ENCODE results near the gene CAMK1D.
"Not testable (repeated sequence)": the region's sequence is repeated elsewhere in the genome, so short reads cannot be mapped to it uniquely, and the experiment has no call there.

CAMK1D gene

DNA sequence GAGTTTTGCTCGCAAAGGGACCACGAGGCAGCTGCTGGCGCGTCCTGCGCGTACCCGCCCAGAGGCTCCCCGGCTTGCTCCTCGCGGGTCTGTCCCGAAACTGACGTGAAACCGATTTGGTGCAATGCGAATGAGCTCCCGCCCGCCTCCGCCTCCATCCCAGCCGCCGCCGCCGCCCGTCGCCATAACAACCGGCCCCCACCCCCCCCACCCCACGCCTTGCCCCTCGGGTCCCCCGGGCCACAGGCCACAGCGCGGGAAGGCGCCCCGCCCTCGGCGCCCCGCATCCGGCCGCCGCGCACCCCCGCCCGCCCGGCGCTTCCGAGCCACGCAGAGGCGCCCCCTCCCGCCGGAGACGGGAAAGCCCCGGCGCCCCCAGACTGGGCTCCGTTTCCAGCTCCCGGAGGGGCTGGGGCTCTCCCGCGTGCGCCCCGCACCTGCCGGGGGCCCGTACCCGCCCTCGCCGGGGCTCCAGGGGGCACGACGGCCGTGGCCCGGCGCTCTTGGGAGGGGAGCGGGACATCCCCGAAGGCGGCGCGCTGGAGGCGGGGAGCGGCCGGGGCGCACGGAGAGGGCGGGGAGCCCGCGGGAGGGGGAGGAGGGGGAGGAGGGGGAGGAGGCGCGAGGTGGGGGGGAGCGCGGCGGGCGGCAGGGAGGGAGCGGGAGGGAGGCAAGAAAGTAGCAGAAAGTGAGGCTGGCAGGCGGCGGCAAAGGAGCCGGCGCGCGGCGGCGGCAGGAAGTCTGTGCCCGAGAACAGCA is at the start of gene CAMK1D:
Gene CAMK1D (plus strand): TSS at position 678 of the 759 bp plus-strand sequence.
- Histone ChIP-seq H3K4me3 (ENCODE audit: low read depth, low read length) (peak within 1 kb of the TSS; percentile 96), H3K27me3 (ENCODE audit: insufficient read depth, low read length) (no peaks in the 10 kb centered on the region), H3K36me3 (ENCODE audit: insufficient read depth, low read length) (no peaks in the 10 kb centered on the region), H3K27ac (ENCODE audit: low read depth, low read length) (peak within 1 kb of the TSS; percentile 43; the same call in 1 of the 2 replicates), H3K4me1 (ENCODE audit: control insufficient read depth, insufficient read depth, low read length, unreplicated experiment) (no peaks in the 10 kb centered on the region), H3K79me2 (ENCODE audit: control insufficient read depth, insufficient read depth, low read length, unreplicated experiment) (no peaks in the 10 kb centered on the region), H2AFZ (ENCODE audit: low read length, unreplicated experiment) (peak within 1 kb of the TSS; percentile 95)

DNA sequence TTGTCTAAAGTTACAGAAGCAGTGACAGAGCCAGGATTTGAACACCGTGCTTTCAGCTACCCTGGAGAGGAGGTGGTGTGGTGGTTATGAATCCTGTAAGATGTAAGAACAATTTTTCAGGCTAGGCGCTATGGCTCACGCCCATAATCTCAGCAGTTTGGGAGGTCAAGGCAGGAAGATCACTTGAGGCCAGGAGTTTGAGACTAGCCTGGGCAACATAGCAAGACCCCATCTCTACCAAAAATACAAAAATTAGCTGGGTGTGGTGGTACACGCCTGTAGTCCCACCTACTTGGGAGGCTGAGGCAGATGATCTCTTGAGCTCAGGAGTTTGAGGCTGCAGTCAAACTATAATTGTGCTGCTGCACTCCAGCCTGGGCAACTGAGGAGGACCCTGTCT is 48.3 kb upstream of the CAMK1D start:
- H3K27ac ChIP-seq (ENCODE audit: low read depth, low read length); H3K4me3 ChIP-seq (ENCODE audit: low read depth, low read length); H3K36me3 ChIP-seq (ENCODE audit: insufficient read depth, low read length); H3K27me3 ChIP-seq (ENCODE audit: insufficient read depth, low read length); H3K4me1 ChIP-seq (ENCODE audit: control insufficient read depth, insufficient read depth, low read length, unreplicated experiment); H3K79me2 ChIP-seq (ENCODE audit: control insufficient read depth, insufficient read depth, low read length, unreplicated experiment); H2AFZ ChIP-seq (ENCODE audit: low read length, unreplicated experiment): not testable (repeated sequence)

DNA sequence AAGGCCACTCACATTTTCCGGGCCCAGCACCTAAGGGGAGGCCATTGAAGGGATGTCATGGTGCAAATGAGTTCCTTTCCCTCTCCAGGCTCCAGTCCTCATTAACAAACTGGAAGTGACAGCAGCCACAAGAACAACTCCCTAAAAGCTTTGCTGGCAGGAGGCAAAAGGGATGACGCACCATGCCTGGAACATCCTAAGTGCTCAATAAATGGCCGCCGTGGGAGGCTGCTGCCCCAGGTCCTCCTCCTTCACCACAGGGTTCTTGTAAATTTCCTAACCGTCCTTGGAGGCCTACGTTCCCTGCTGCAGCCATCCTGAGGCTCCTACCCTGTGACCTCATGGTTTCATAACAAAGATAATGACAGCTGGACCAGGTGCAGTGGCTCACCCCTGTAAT is 41.3 kb upstream of the CAMK1D start:
- no peak overlapping the region for H2AFZ ChIP-seq (ENCODE audit: low read length, unreplicated experiment)

DNA sequence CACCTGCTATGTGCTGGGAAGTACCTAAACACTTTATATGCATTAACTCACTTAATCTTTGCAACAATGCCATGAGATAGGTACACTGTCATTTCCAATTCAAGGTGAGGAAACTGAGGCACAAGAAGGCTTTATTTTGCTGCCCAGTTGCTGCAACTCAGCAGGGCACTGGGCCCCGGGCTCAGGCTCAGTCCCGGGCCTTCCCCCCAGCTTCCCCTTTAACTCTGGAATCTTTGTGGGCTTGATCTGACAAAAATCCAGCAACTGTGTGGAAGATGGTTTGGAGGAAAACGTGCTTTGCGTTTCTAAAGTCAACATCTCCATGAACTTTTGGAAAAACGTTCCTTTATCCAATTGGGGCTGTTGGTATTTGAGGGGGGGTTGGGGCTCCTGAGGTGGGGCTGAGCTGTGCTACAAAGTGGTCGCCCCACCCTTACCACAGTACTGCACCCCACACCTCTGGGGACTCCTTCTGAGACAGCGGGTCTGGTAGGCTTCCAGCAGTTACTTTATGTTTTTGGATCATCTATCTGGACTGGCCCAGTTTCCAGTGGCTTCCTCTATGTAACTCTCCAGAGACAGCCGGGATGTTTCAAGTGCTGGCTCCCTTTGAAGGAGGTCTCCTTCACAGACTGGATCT is 40.5 kb upstream of the CAMK1D start:
- Histone ChIP-seq H3K4me1 (ENCODE audit: control insufficient read depth, insufficient read depth, low read length, unreplicated experiment) (no peaks in the 10 kb centered on the region), H3K27me3 (ENCODE audit: insufficient read depth, low read length) (no peaks in the 10 kb centered on the region), H2AFZ (ENCODE audit: low read length, unreplicated experiment) (no peak overlapping the region), H3K4me3 (ENCODE audit: low read depth, low read length) (no peak overlapping the region), H3K79me2 (ENCODE audit: control insufficient read depth, insufficient read depth, low read length, unreplicated experiment) (no peaks in the 10 kb centered on the region), H3K27ac (ENCODE audit: low read depth, low read length) (no peak overlapping the region), H3K36me3 (ENCODE audit: insufficient read depth, low read length) (no peaks in the 10 kb centered on the region)

More for the DNA sequence above, 41.3 kb upstream of the CAMK1D start:
- Histone ChIP-seq H3K4me3 (ENCODE audit: low read depth, low read length) (no peak overlapping the region), H3K27me3 (ENCODE audit: insufficient read depth, low read length) (no peaks in the 10 kb centered on the region), H3K36me3 (ENCODE audit: insufficient read depth, low read length) (no peaks in the 10 kb centered on the region), H3K79me2 (ENCODE audit: control insufficient read depth, insufficient read depth, low read length, unreplicated experiment) (no peaks in the 10 kb centered on the region), H3K4me1 (ENCODE audit: control insufficient read depth, insufficient read depth, low read length, unreplicated experiment) (no peaks in the 10 kb centered on the region), H3K27ac (ENCODE audit: low read depth, low read length) (no peak overlapping the region)

DNA sequence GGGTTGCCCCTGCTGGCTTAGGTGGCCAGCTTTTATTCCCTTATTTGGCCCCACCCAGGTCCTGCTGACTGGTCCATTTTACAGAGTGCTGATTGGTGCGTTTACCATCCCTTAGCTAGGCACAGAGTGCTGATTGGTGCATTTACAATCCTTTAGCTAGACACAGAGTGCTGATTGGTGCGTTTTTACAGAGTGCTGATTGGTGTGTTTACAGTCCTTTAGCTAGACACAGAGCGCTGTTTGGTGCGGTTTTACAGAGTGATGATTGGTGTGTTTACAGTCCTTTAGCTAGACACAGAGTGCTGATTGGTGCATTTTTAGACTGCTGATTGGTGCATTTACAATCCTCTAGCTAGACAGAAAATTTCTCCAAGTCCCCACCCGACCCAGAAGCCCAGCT is 39.6 kb upstream of the CAMK1D start:
- not testable (repeated sequence) for H3K4me1 ChIP-seq (ENCODE audit: control insufficient read depth, insufficient read depth, low read length, unreplicated experiment); H3K36me3 ChIP-seq (ENCODE audit: insufficient read depth, low read length); H3K27ac ChIP-seq (ENCODE audit: low read depth, low read length); H3K79me2 ChIP-seq (ENCODE audit: control insufficient read depth, insufficient read depth, low read length, unreplicated experiment); H2AFZ ChIP-seq (ENCODE audit: low read length, unreplicated experiment); H3K4me3 ChIP-seq (ENCODE audit: low read depth, low read length); H3K27me3 ChIP-seq (ENCODE audit: insufficient read depth, low read length)

DNA sequence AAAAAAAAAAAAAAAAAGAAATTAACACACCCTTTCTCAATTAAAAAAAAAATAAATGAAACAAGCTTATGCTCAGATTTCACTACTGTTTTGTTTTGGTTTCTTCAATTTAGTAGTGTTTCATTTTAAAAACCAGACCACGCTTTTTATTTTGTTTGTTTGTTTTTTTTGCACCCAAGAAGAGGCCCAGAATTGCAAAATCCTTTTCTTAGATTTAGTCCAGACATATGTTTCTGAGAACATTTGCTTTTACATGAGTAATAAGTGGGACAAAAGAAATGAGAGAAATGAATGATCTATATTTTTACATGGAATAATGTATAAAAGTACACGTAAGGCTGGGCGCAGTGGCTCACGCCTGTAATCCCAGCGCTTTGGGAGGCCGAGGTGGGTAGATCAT is 34.5 kb upstream of the CAMK1D start:
- Histone ChIP-seq H3K36me3 (ENCODE audit: insufficient read depth, low read length) (no peaks in the 10 kb centered on the region), H3K27me3 (ENCODE audit: insufficient read depth, low read length) (no peaks in the 10 kb centered on the region), H2AFZ (ENCODE audit: low read length, unreplicated experiment) (no peak overlapping the region), H3K4me1 (ENCODE audit: control insufficient read depth, insufficient read depth, low read length, unreplicated experiment) (no peaks in the 10 kb centered on the region), H3K27ac (ENCODE audit: low read depth, low read length) (no peak overlapping the region), H3K4me3 (ENCODE audit: low read depth, low read length) (no peak overlapping the region), H3K79me2 (ENCODE audit: control insufficient read depth, insufficient read depth, low read length, unreplicated experiment) (no peaks in the 10 kb centered on the region)

DNA sequence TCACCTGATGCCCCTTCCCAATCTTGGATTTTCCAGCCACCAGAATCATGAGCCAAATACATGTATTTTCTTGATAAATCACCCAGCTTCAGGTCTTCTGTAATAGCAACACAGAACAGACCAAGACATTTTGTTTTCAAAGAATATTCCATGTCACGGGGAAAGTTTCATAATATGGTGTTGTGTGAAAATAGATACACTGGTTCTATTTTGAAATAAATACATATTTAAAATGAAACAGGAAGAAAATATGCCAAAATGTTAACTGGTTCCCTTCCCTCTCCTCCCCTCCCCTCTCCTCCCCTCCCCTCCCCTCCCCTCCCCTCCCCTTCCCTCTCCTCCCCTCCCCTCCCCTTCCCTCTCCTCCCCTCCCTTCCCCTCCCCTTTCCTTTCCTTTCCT is 30.3 kb upstream of the CAMK1D start:
- no peaks in the 10 kb centered on the region for H3K79me2 ChIP-seq (ENCODE audit: control insufficient read depth, insufficient read depth, low read length, unreplicated experiment)
- no peak overlapping the region for H3K27ac ChIP-seq (ENCODE audit: low read depth, low read length)
- H2AFZ ChIP-seq (ENCODE audit: low read length, unreplicated experiment): no peak overlapping the region
- no peak overlapping the region for H3K4me3 ChIP-seq (ENCODE audit: low read depth, low read length)
- no peaks in the 10 kb centered on the region for H3K27me3 ChIP-seq (ENCODE audit: insufficient read depth, low read length)
- H3K4me1 ChIP-seq (ENCODE audit: control insufficient read depth, insufficient read depth, low read length, unreplicated experiment): no peaks in the 10 kb centered on the region
- no peaks in the 10 kb centered on the region for H3K36me3 ChIP-seq (ENCODE audit: insufficient read depth, low read length)

DNA sequence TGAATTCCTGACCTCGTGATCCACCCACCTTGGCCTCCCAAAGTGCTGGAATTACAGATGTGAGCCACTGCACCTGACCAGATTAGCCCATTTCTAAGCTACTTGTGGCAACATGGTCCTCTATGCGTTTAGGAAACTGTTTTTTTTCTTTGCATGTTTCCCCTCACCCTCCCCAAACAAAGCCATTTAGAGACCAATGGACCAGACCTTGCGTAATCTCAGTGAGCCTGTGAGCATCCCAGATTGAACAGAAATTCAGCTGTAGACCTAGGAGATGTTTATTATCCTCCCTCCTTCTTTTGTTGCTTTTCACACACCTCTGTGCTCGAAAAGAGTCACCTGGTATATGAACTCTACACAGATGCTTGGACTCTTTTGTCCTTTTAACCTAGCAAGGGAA is 28.5 kb upstream of the CAMK1D start:
- H3K27me3 ChIP-seq (ENCODE audit: insufficient read depth, low read length): no peaks in the 10 kb centered on the region
- no peaks in the 10 kb centered on the region for H3K36me3 ChIP-seq (ENCODE audit: insufficient read depth, low read length)
- H3K27ac ChIP-seq (ENCODE audit: low read depth, low read length): no peak overlapping the region
- no peaks in the 10 kb centered on the region for H3K4me1 ChIP-seq (ENCODE audit: control insufficient read depth, insufficient read depth, low read length, unreplicated experiment)
- H3K4me3 ChIP-seq (ENCODE audit: low read depth, low read length): no peak overlapping the region
- H3K79me2 ChIP-seq (ENCODE audit: control insufficient read depth, insufficient read depth, low read length, unreplicated experiment): no peaks in the 10 kb centered on the region
- no peak overlapping the region for H2AFZ ChIP-seq (ENCODE audit: low read length, unreplicated experiment)

DNA sequence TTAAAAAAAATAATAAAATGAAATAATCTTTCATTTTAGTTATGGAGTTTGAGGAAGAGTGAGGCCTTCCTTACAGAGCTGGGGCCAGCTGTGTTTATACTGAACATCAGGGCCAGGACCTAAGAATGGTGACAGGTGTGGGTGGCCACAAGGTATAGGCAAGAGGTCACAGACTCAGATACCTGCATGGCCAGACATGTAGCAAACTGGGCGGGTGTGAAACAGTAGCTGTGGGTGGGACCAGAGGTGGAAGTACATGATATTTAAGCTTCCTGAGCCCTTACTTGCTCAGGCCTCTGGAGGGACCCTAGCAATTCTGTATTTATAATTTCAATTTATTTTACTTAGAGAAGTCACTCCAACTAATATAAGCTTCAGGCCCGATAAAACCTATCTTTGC is 27.7 kb upstream of the CAMK1D start:
- H3K36me3 ChIP-seq (ENCODE audit: insufficient read depth, low read length): no peaks in the 10 kb centered on the region
- H3K4me3 ChIP-seq (ENCODE audit: low read depth, low read length): no peak overlapping the region
- H3K27ac ChIP-seq (ENCODE audit: low read depth, low read length): no peak overlapping the region
- H2AFZ ChIP-seq (ENCODE audit: low read length, unreplicated experiment): no peak overlapping the region
- no peaks in the 10 kb centered on the region for H3K4me1 ChIP-seq (ENCODE audit: control insufficient read depth, insufficient read depth, low read length, unreplicated experiment)
- H3K79me2 ChIP-seq (ENCODE audit: control insufficient read depth, insufficient read depth, low read length, unreplicated experiment): no peaks in the 10 kb centered on the region
- no peaks in the 10 kb centered on the region for H3K27me3 ChIP-seq (ENCODE audit: insufficient read depth, low read length)

DNA sequence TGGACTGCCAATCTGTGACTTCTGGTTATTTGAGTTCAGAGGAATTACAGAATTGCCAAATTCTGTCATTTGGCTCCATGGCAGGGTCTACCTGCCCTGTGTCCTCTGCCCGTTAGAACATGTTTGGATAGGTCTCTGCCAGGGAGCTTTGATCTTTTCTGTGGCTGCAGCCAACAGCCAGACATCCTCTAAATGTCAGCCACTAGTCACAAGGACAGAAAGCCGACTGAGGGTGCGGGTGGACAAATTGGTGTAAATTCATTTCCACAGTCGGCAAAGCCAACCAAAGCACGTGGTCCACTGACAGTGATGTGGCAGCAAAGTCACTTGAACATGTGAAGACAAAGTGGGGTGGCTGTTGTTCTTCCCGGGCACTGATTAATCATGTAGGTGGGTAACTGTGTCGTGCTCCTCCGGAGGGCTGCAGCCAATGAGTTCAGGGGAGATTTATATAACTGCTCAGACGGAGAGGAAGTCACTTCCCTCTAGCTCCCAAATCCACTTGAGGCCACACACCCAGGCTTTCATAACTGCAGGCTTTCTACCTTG is 26.7 kb upstream of the CAMK1D start:
- Histone ChIP-seq H3K79me2 (ENCODE audit: control insufficient read depth, insufficient read depth, low read length, unreplicated experiment) (no peaks in the 10 kb centered on the region), H3K27me3 (ENCODE audit: insufficient read depth, low read length) (no peaks in the 10 kb centered on the region), H2AFZ (ENCODE audit: low read length, unreplicated experiment) (no peak overlapping the region), H3K36me3 (ENCODE audit: insufficient read depth, low read length) (no peaks in the 10 kb centered on the region), H3K4me3 (ENCODE audit: low read depth, low read length) (no peak overlapping the region), H3K27ac (ENCODE audit: low read depth, low read length) (no peak overlapping the region), H3K4me1 (ENCODE audit: control insufficient read depth, insufficient read depth, low read length, unreplicated experiment) (no peaks in the 10 kb centered on the region)

DNA sequence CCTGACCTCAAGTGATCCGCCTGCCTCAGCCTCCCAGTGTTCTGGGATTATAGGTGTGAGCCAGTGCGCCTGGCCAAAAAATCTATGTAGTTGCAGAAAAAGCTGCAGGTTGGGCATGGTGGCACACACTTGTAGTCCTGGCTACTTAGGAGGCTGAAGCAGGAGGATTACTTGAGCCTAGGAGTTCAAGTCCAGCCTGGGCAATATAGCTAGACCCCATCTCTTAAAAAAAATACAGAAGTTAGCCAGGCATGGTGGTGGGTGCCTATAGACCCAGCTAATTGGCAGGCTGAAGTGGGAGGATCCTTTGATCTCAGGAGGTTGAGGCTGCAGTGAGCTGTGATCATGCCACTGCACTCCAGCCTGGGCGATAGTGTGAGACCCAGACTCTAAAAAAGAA is 24.8 kb upstream of the CAMK1D start:
- no peaks in the 10 kb centered on the region for H3K4me1 ChIP-seq (ENCODE audit: control insufficient read depth, insufficient read depth, low read length, unreplicated experiment)
- H3K36me3 ChIP-seq (ENCODE audit: insufficient read depth, low read length): no peaks in the 10 kb centered on the region
- H3K27ac ChIP-seq (ENCODE audit: low read depth, low read length): no peak overlapping the region
- no peaks in the 10 kb centered on the region for H3K79me2 ChIP-seq (ENCODE audit: control insufficient read depth, insufficient read depth, low read length, unreplicated experiment)
- H3K4me3 ChIP-seq (ENCODE audit: low read depth, low read length): no peak overlapping the region
- no peak overlapping the region for H2AFZ ChIP-seq (ENCODE audit: low read length, unreplicated experiment)
- no peaks in the 10 kb centered on the region for H3K27me3 ChIP-seq (ENCODE audit: insufficient read depth, low read length)

Measured in ACC112 (cell line).